H1 (cell line): ENCODE measurements around the gene SH3RF2. TPM values are rescaled to one million over a fixed set of nuclear protein-coding genes. Genes with fewer than 3 reads are reported as not detected.

Experiments
- CTCF ChIA-PET: fragments of 300-600 bp; sonication (Branson Sonifier 250); formaldehyde crosslinking; loops from one replicate; lab custom pipeline; 2021; ENCODE audit not compliant: partially characterized antibody; lab: Charles Lee
- POLR2A ChIA-PET: fragments of 300-600 bp; sonication (Branson Sonifier 250); formaldehyde crosslinking; loops from one replicate; lab custom pipeline; 2021; ENCODE audit warnings: inconsistent platforms; ENCODE audit not compliant: partially characterized antibody; lab: Charles Lee
- DNase-seq, 2 experiments: peaks; one replicate each; pipeline versions ENCODE4 v3.0.0 to v3.0.0-alpha.2; 2010 to 2022; ENCODE audit warnings: low spot score in 2 of 2, low read depth in 1 of 2, mixed read lengths in 1 of 2
- FAIRE-seq: peaks from 2 replicates; lab custom pipeline; 2011; peaks lifted over from hg19 to GRCh38; lab: Jason Lieb, UNC
- H2AFZ ChIP-seq: 2 replicates; pipeline ENCODE4 v1.8.1; 2012; ENCODE audit warnings: low read length, inconsistent platforms
- H2AK5ac ChIP-seq: 2 replicates; pipeline ENCODE4 v1.6.1; 2013; ENCODE audit warnings: low read depth, low read length
- H2BK120ac ChIP-seq: replicated peaks from 2 replicates; pipeline ENCODE3; 2013; ENCODE audit warnings: low read depth, low read length, inconsistent platforms
- H2BK12ac ChIP-seq: 2 replicates; pipeline ENCODE4 v1.6.1; 2013; ENCODE audit warnings: low read depth, low read length
- H2BK15ac ChIP-seq: 2 replicates; pipeline ENCODE4 v1.6.1; 2013; ENCODE audit warnings: low read length
- H2BK20ac ChIP-seq: 2 replicates; pipeline ENCODE4 v1.6.1; 2013; ENCODE audit warnings: low read length
- H2BK5ac ChIP-seq: 2 replicates; pipeline ENCODE4 v1.6.1; 2013; ENCODE audit warnings: low read depth, low read length
- H3K14ac ChIP-seq: 2 replicates; pipeline ENCODE4 v1.6.1; 2013; ENCODE audit warnings: inconsistent platforms; ENCODE audit not compliant: insufficient read length
- H3K18ac ChIP-seq: 2 replicates; pipeline ENCODE4 v1.6.1; 2013; ENCODE audit warnings: low read length; ENCODE audit errors: extremely low read depth
- H3K23ac ChIP-seq: 2 replicates; pipeline ENCODE4 v1.6.1; 2013; ENCODE audit warnings: inconsistent platforms; ENCODE audit not compliant: insufficient read length
- H3K23me2 ChIP-seq: 2 replicates; pipeline ENCODE4 v1.6.1; 2013; ENCODE audit warnings: low read depth, low read length
- H3K27ac ChIP-seq: 2 replicates; pipeline ENCODE4 v1.6.1; 2011; ENCODE audit warnings: low read depth, low read length, inconsistent platforms
- H3K27me3 ChIP-seq, 4 experiments: replicated peaks in 1 of 4; 1 replicate in 1 of 4; 2 replicates in 3 of 4; pipeline versions ENCODE4 v1.6.1 to v1.8.1; 2011 to 2013; ENCODE audit warnings: low read length in 3 of 4, mild to moderate bottlenecking in 3 of 4, inconsistent platforms in 2 of 4, mixed read lengths in 2 of 4, moderate library complexity in 1 of 4; ENCODE audit not compliant: control insufficient read depth in 3 of 4, insufficient read depth in 3 of 4; ENCODE audit errors: extremely low read depth in 1 of 4
- H3K36me3 ChIP-seq, 4 experiments: 2 replicates each; pipeline versions ENCODE4 v1.6.1 to v1.8.1; 2011 to 2013; ENCODE audit warnings: mild to moderate bottlenecking in 4 of 4, low read length in 3 of 4, moderate library complexity in 2 of 4, control low read depth in 1 of 4, inconsistent platforms in 1 of 4; ENCODE audit not compliant: insufficient read depth in 4 of 4, control insufficient read depth in 2 of 4
- H3K4ac ChIP-seq: replicated peaks from 2 replicates; pipeline ENCODE3; 2013; ENCODE audit warnings: low read length, low read depth, mixed read lengths, inconsistent platforms; ENCODE audit not compliant: insufficient read length
- H3K4me1 ChIP-seq, 4 experiments: replicated peaks in 1 of 4; 1 replicate in 1 of 4; 2 replicates in 3 of 4; pipeline versions ENCODE4 v1.6.1 to v1.8.1; 2011 to 2013; ENCODE audit warnings: low read length in 3 of 4, inconsistent platforms in 2 of 4, mixed read lengths in 1 of 4; ENCODE audit not compliant: insufficient read depth in 4 of 4, control insufficient read depth in 3 of 4
- H3K4me2 ChIP-seq, 2 experiments: 2 replicates each; pipeline versions ENCODE4 v1.6.1 to v1.8.1; 2011 to 2013; ENCODE audit warnings: low read depth in 2 of 2, low read length in 2 of 2, control low read depth in 1 of 2, inconsistent platforms in 1 of 2, mild to moderate bottlenecking in 1 of 2; ENCODE audit not compliant: insufficient read depth in 1 of 2
- H3K4me3 ChIP-seq, 4 experiments: fragments of 200-600, 300-600 bp in 1 of 4; sonication (generic), shearing (Covaris generic), sonication (Bioruptor Twin) in 1 of 4; 2 replicates each; pipeline versions ENCODE4 v1.5.1 to v1.8.1; 2011 to 2016; ENCODE audit warnings: low read length in 4 of 4, low read depth in 3 of 4, control low read depth in 2 of 4, inconsistent platforms in 2 of 4, mild to moderate bottlenecking in 2 of 4, mixed read lengths in 1 of 4, moderate library complexity in 1 of 4; ENCODE audit not compliant: insufficient read depth in 2 of 4; ENCODE audit errors: extremely low read depth in 1 of 4
- H3K56ac ChIP-seq: replicated peaks from 2 replicates; pipeline ENCODE3; 2013; ENCODE audit warnings: low read depth, mild to moderate bottlenecking, mixed read lengths, low read length, inconsistent platforms; ENCODE audit not compliant: insufficient read length
- H3K79me1 ChIP-seq: 2 replicates; pipeline ENCODE4 v1.6.1; 2013; ENCODE audit warnings: low read depth, low read length, control low read depth
- H3K79me2 ChIP-seq, 2 experiments: 2 replicates each; pipeline versions ENCODE4 v1.6.1 to v1.8.1; 2012 to 2013; ENCODE audit warnings: low read length in 2 of 2, mild to moderate bottlenecking in 2 of 2, inconsistent platforms in 1 of 2; ENCODE audit not compliant: insufficient read depth in 2 of 2, control insufficient read depth in 1 of 2
- H3K9ac ChIP-seq, 4 experiments: replicated peaks in 1 of 4; 1 replicate in 1 of 4; 2 replicates in 3 of 4; pipeline versions ENCODE4 v1.6.1 to v1.8.1; 2011 to 2013; ENCODE audit warnings: low read depth in 3 of 4, low read length in 3 of 4, control low read depth in 2 of 4, mild to moderate bottlenecking in 2 of 4, moderate library complexity in 2 of 4, inconsistent platforms in 1 of 4; ENCODE audit errors: extremely low read depth in 1 of 4
- H3K9me3 ChIP-seq, 2 experiments: 2 replicates each; pipeline versions ENCODE4 v1.6.1 to v1.8.1; 2012 to 2013; ENCODE audit warnings: mild to moderate bottlenecking in 2 of 2, moderate library complexity in 2 of 2, control low read depth in 1 of 2, inconsistent platforms in 1 of 2, low read depth in 1 of 2, low read length in 1 of 2, mixed read lengths in 1 of 2; ENCODE audit not compliant: insufficient read depth in 2 of 2
- H4K20me1 ChIP-seq, 2 experiments: replicated peaks in 1 of 2; 2 replicates each; pipeline versions ENCODE3 to v1.8.1; 2011 to 2013; ENCODE audit warnings: inconsistent platforms in 2 of 2, low read length in 2 of 2, mild to moderate bottlenecking in 1 of 2; ENCODE audit not compliant: insufficient read depth in 2 of 2, control insufficient read depth in 1 of 2
- H4K5ac ChIP-seq: 2 replicates; pipeline ENCODE4 v1.6.1; 2013; ENCODE audit warnings: low read length, low read depth, mixed read lengths, inconsistent platforms; ENCODE audit not compliant: insufficient read length
- H4K8ac ChIP-seq: 2 replicates; pipeline ENCODE4 v1.8.0; 2013; ENCODE audit warnings: mild to moderate bottlenecking, moderate library complexity, low read length, inconsistent platforms; ENCODE audit not compliant: insufficient read depth; ENCODE audit errors: extremely low read depth
- H4K91ac ChIP-seq: replicated peaks from 2 replicates; pipeline ENCODE3; 2013; ENCODE audit warnings: low read length, mixed read lengths, inconsistent platforms; ENCODE audit not compliant: insufficient read length
- EGR1 ChIP-seq: IDR thresholded peaks from 2 replicates; pipeline ENCODE4 v1.6.1; 2011; ENCODE audit warnings: low read depth, low read length, borderline replicate concordance
- POLR2AphosphoS5 ChIP-seq: IDR thresholded peaks from 2 replicates; pipeline ENCODE4 v1.6.1; 2011; ENCODE audit warnings: low read depth, low read length
- RBBP5 ChIP-seq: IDR thresholded peaks from 2 replicates; pipeline ENCODE4 v1.7.1; 2012; ENCODE audit warnings: low read depth, mild to moderate bottlenecking, inconsistent platforms, low read length, moderate library complexity, borderline replicate concordance
- WGBS, 2 experiments: shearing (Covaris generic) in 1 of 2; methylation state at CpG; one replicate each; pipeline versions ENCODE4 v1.1.6 to v1.1.7; 2013 to 2015; ENCODE audit warnings: low lambda C conversion rate in 2 of 2, mixed read lengths in 2 of 2, inconsistent platforms in 1 of 2, low coverage in 1 of 2, missing lambda C conversion rate in 1 of 2; ENCODE audit not compliant: insufficient replicate concordance in 2 of 2, insufficient coverage in 1 of 2, insufficient read length in 1 of 2; ENCODE audit errors: extremely low coverage in 1 of 2, missing lambda C conversion rate in 1 of 2; 5-methylcytosine and 5-hydroxymethylcytosine counted together
- polyA plus RNA-seq, 7 experiments: library from polyadenylated mRNA; depleted of rRNA in 3 of 7; stranded (reverse) in 5 of 7; unstranded in 2 of 7; fragments of >200 nt in 5 of 7; fragments of 200-250 nt in 2 of 7; gene quantifications; 1 replicate in 5 of 7; 2 replicates in 1 of 7; 4 replicates in 1 of 7; pipeline versions ENCODE4 v1.2.1 to v1.2.3, GENCODE V29; 2011 to 2013; ENCODE audit warnings: missing spikeins in 2 of 7, mixed read lengths in 2 of 7
- total RNA-seq: library from RNA; stranded (reverse); fragmentation: NEBNext Ultra II Directional; extraction: Animal tissue kit (Norgen Biotek cat#: 25700); gene quantifications from 2 replicates; pipeline ENCODE4 v1.2.1, GENCODE V29; 2021
- TF ChIP-seq, protein P1 (sequence below): IDR thresholded peaks from 2 replicates; pipeline ENCODE4 v1.6.1; 2012; ENCODE audit warnings: low read length, inconsistent platforms

SH3RF2 gene
- total and polyA plus RNA-seq, 2 of the 8 experiments (the other 6 are each of a cell fraction or from before 2014, with no cell fraction given) = 0.80 to 0.95 TPM

DNA sequence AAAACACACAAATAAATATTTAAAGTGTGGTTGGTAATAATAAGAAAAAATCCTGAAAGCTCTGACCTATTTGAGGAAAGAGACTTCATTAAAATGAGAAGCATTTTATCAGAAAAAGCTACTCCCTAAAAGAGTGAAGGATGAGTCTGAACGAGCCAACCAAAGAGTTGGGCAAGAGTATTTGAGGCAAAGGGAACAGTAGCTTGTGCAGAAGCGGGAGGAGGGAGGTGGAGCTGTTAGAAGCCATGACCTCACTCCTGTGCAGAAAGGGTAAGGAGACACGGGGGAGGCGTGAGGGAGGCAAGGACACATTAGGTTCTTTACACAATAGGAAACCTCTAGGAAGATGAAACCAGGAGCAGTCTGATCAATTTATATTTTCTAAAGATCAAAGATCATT is 29.4 kb downstream of the SH3RF2 start:
- Histone ChIP-seq H4K8ac (no peak overlapping the region), H3K36me3 (no peaks in the 10 kb centered on the region), H2BK120ac (no peak overlapping the region), H2BK20ac (no peak overlapping the region), H2BK15ac (no peak overlapping the region), H3K23me2 (no peaks in the 10 kb centered on the region), H3K56ac (no peak overlapping the region), H3K4me1 (no peaks in the 10 kb centered on the region), H3K18ac (no peak overlapping the region), H2BK12ac (no peak overlapping the region), H3K9ac (no peak overlapping the region), H3K4me3 (no peak overlapping the region), H3K14ac (no peak overlapping the region), H3K27me3 (no peaks in the 10 kb centered on the region), H4K5ac (no peak overlapping the region), H3K4me2 (no peak overlapping the region), H4K91ac (no peak overlapping the region), H4K20me1 (no peaks in the 10 kb centered on the region), H3K4ac (no peak overlapping the region), H3K27ac (no peak overlapping the region), H3K23ac (no peak overlapping the region), H3K9me3 (no peaks in the 10 kb centered on the region), H2AFZ (no peak overlapping the region), H2BK5ac (no peak overlapping the region), H2AK5ac (no peak overlapping the region; the same call in 1 of the 2 replicates), H3K79me1 (no peaks in the 10 kb centered on the region), H3K79me2 (no peaks in the 10 kb centered on the region)
- TF ChIP-seq RBBP5 (no peak), EGR1 (no peak), POLR2AphosphoS5 (no peak)
- TF ChIP-seq, protein P1, sequence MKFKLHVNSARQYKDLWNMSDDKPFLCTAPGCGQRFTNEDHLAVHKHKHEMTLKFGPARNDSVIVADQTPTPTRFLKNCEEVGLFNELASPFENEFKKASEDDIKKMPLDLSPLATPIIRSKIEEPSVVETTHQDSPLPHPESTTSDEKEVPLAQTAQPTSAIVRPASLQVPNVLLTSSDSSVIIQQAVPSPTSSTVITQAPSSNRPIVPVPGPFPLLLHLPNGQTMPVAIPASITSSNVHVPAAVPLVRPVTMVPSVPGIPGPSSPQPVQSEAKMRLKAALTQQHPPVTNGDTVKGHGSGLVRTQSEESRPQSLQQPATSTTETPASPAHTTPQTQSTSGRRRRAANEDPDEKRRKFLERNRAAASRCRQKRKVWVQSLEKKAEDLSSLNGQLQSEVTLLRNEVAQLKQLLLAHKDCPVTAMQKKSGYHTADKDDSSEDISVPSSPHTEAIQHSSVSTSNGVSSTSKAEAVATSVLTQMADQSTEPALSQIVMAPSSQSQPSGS = no peak
- ChIA-PET CTCF (interaction anchor here (1.6 kb wide), 1 partner anchor 14 kb away, joined by 5 read pairs; no protein-coding TSS in a partner anchor), POLR2A (no interaction called here)
- DNase-seq (no peak), FAIRE-seq (no peak)
- 87% methylated on average over 4 of the region's 4 CpGs; no CpG with 5 or more reads in 1 of the 2 experiments for WGBS, 2 experiments
